Measurements from ENCODE around the gene GLI3. TPM values are rescaled to one million over a fixed set of nuclear protein-coding genes. Genes with fewer than 3 reads are reported as not detected.

The GLI3 gene
- total and polyA plus RNA-seq, 10 of the 15 experiments (the other 5 are each of a cell fraction or from before 2014, with no cell fraction given): 0.01 TPM; not detected in 8

DNA sequence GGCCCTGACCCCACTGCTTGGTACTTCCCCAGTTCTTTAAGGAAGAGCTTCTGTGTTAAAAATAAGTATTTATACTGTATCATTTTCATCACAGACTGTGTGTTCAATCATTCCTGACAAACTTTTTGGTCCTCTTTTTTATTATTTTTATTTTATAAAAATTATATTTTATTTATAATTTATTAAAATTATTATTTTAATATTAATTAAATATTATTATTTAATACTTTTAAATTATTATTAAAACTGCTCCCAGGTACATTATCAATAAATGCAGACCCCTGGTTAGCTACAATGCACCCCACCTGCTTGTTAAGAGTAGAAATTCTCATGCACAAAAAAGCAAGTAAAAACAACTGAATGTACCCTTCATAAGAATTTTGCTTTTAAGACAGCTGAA lies 172.0 kb downstream of the GLI3 start (continued):
- TF ChIP-seq ZBTB40 (IDR thresholded peaks at IDR 0.05; ENCODE audit: borderline replicate concordance): no peak
- no peak for TF ChIP-seq PAX8 (IDR thresholded peaks at IDR 0.05)
- TF ChIP-seq E2F8 (IDR thresholded peaks at IDR 0.05; ENCODE audit: low read depth, partially characterized antibody): no peak
- TF ChIP-seq ZNF217 (IDR thresholded peaks at IDR 0.05): no peak

GRCh38 chr7:42064534-42064933 lies 172.5 kb downstream of the GLI3 start:
- H3K27me3 ChIP-seq (replicated peaks in 1 of 2; ENCODE audit: control insufficient read depth in 2 of 2, insufficient read depth in 2 of 2, low read length in 1 of 2): no peaks in the 10 kb centered on the region
- H3K79me2 ChIP-seq (ENCODE audit: control insufficient read depth, insufficient read depth, low read length): no peaks in the 10 kb centered on the region
- BruUV-seq (replicated peaks): no TSS peak
- H3K9me3 ChIP-seq (replicated peaks; ENCODE audit: control insufficient read depth, insufficient read depth, low read length): no peaks in the 10 kb centered on the region
- H4K20me1 ChIP-seq (ENCODE audit: control insufficient read depth, insufficient read depth): no peaks in the 10 kb centered on the region
- H3K4me1 ChIP-seq (ENCODE audit: control insufficient read depth, insufficient read depth, low read length): no peaks in the 10 kb centered on the region
- ChIA-PET SMC1A (ENCODE audit: uncharacterized antibody, unreplicated experiment) (no interaction called here), CTCF (no interaction called here), RAD21 (ENCODE audit: unreplicated experiment) (no interaction called here), POLR2A (no interaction called here)
- H3K27ac ChIP-seq (ENCODE audit: control insufficient read depth, insufficient read depth): no peak overlapping the region
- H3K4me2 ChIP-seq (ENCODE audit: control insufficient read depth, insufficient read depth): no peak overlapping the region
- H3K4me3 ChIP-seq: no peak overlapping the region
- H3K9ac ChIP-seq (ENCODE audit: control insufficient read depth, insufficient read depth, low read length): no peak overlapping the region
- DNase-seq (ENCODE audit: low read depth, low spot score) (no peak), FAIRE-seq (no peak), ATAC-seq (no peak)
- 47% methylated on average over 2 of the region's 2 CpGs for WGBS (ENCODE audit: insufficient coverage, insufficient replicate concordance, low lambda C conversion rate, missing lambda C conversion rate)
- in situ Hi-C loops (cut with MboI): no loop called here
- intact Hi-C loops (cut with micrococcal nuclease; ENCODE audit: unreplicated experiment): no loop called here
- H2AFZ ChIP-seq (ENCODE audit: control insufficient read depth, low read depth, low read length): no peak overlapping the region
- H3K36me3 ChIP-seq (ENCODE audit: control insufficient read depth in 2 of 2, insufficient read depth in 2 of 2, low read length in 1 of 2): no peaks in the 10 kb centered on the region
- TF ChIP-seq E2F8 (IDR thresholded peaks at IDR 0.05; ENCODE audit: low read depth, partially characterized antibody) (no peak), EGR1 (IDR thresholded peaks at IDR 0.05; ENCODE audit: borderline replicate concordance in 1 of 2, low read depth in 2 of 2, low read length in 2 of 2) (no peak), HDAC2 (IDR thresholded peaks at IDR 0.05) (no peak)
- TF ChIP-seq, protein P1, sequence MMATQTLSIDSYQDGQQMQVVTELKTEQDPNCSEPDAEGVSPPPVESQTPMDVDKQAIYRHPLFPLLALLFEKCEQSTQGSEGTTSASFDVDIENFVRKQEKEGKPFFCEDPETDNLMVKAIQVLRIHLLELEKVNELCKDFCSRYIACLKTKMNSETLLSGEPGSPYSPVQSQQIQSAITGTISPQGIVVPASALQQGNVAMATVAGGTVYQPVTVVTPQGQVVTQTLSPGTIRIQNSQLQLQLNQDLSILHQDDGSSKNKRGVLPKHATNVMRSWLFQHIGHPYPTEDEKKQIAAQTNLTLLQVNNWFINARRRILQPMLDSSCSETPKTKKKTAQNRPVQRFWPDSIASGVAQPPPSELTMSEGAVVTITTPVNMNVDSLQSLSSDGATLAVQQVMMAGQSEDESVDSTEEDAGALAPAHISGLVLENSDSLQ (IDR thresholded peaks at IDR 0.05): no peak

Data from GM12878 (cell line).